ENCODE results near the gene ZFP3.

GRCh38 chr17:5034063-5034462, 44.2 kb upstream of the ZFP3 start:
- TF ChIP-seq MAFK (IDR thresholded peaks at IDR 0.05; ENCODE audit: partially characterized antibody) = no peak
- TF ChIP-seq CTCF (IDR thresholded peaks at IDR 0.05) = no peak
- TF ChIP-seq ZSCAN20 (CRISPR knock-in tag; IDR thresholded peaks at IDR 0.05) = no peak
- TF ChIP-seq EP300 (IDR thresholded peaks at IDR 0.05) = no peak
- no peak for TF ChIP-seq CEBPB (IDR thresholded peaks at IDR 0.05)
- no peak for TF ChIP-seq POLR2A (IDR thresholded peaks at IDR 0.05; ENCODE audit: low read length)
- TF ChIP-seq KDM1A (IDR thresholded peaks at IDR 0.05; ENCODE audit: low read depth) = no peak
